ENCODE results near the gene ACSM2B. TPM values are rescaled to one million over a fixed set of nuclear protein-coding genes. Genes with fewer than 3 reads are reported as not detected.
"Not testable (repeated sequence)": the region's sequence is repeated elsewhere in the genome, so short reads cannot be mapped to it uniquely, and the experiment has no call there.

The ACSM2B gene
- under 1 TPM in 1 of 4 donors, not detected in 3; 0.21 TPM for total RNA-seq

GRCh38 chr16:20576145-20576544 lies at the start of gene ACSM2B:
Gene ACSM2B (minus strand): TSS chr16:20576367. CDS start chr16:20564845, 11,522 bp downstream.
- not testable (repeated sequence) for DNase-seq (ENCODE audit: low spot score in 2 of 2); H3K9me3 ChIP-seq; H3K4me1 ChIP-seq; H3K27ac ChIP-seq; H3K36me3 ChIP-seq; H3K4me3 ChIP-seq; H3K27me3 ChIP-seq
- 60% methylated on average over 2 of the region's 2 CpGs; no CpG with 5 or more reads in 1 of the 2 donors for WGBS, 2 donors

GRCh38 chr16:20624882-20625807 lies 49.0 kb upstream of the ACSM2B start:
- H3K4me3 ChIP-seq = no peak overlapping the region
- WGBS, 2 donors = 85 to 86% methylated on average over 18 of the region's 18 CpGs
- no peak for TF ChIP-seq EP300 (IDR thresholded peaks at IDR 0.05)
- TF ChIP-seq CTCF (IDR thresholded peaks at IDR 0.05) = no peak
- no peak for TF ChIP-seq POLR2A (IDR thresholded peaks at IDR 0.05)

GRCh38 chr16:20624205-20624604 lies 48.0 kb upstream of the ACSM2B start:
- H3K27me3 ChIP-seq = no peaks in the 10 kb centered on the region
- WGBS, 2 donors = 88 to 90% methylated on average over 1 of the region's 1 CpG

More at GRCh38 chr16:20624882-20625807, 49.0 kb upstream of the ACSM2B start:
- Histone ChIP-seq H3K27ac (no peak overlapping the region), H3K36me3 (no peaks in the 10 kb centered on the region), H3K9me3 (no peaks in the 10 kb centered on the region), H3K4me1 (no peaks in the 10 kb centered on the region), H3K27me3 (no peaks in the 10 kb centered on the region)
- DNase-seq (ENCODE audit: low spot score in 2 of 2) = no peak

GRCh38 chr16:20622498-20622870 lies 46.3 kb upstream of the ACSM2B start:
- no peaks in the 10 kb centered on the region for H3K9me3 ChIP-seq
- H3K36me3 ChIP-seq = no peaks in the 10 kb centered on the region
- no peaks in the 10 kb centered on the region for H3K27me3 ChIP-seq
- no peaks in the 10 kb centered on the region for H3K4me1 ChIP-seq
- TF ChIP-seq POLR2A (IDR thresholded peaks at IDR 0.05) (no peak), EP300 (IDR thresholded peaks at IDR 0.05) (no peak), CTCF (IDR thresholded peaks at IDR 0.05) (no peak)
- H3K4me3 ChIP-seq = no peak overlapping the region
- no peak overlapping the region for H3K27ac ChIP-seq
- no peak for DNase-seq (ENCODE audit: low spot score in 2 of 2)

More at GRCh38 chr16:20624205-20624604, 48.0 kb upstream of the ACSM2B start:
- TF ChIP-seq EP300 (IDR thresholded peaks at IDR 0.05) (no peak), CTCF (IDR thresholded peaks at IDR 0.05) (no peak), POLR2A (IDR thresholded peaks at IDR 0.05) (no peak)
- H3K4me3 ChIP-seq = no peak overlapping the region
- no peak for DNase-seq (ENCODE audit: low spot score in 2 of 2)
- no peaks in the 10 kb centered on the region for H3K9me3 ChIP-seq
- no peaks in the 10 kb centered on the region for H3K36me3 ChIP-seq
- H3K27ac ChIP-seq = no peak overlapping the region
- H3K4me1 ChIP-seq = no peaks in the 10 kb centered on the region

- WGBS, 2 donors = 80 to 82% methylated on average over 6 of the region's 6 CpGs
- H3K9me3 ChIP-seq = no peaks in the 10 kb centered on the region
- H3K27ac ChIP-seq = no peak overlapping the region
- no peak for DNase-seq (ENCODE audit: low spot score in 2 of 2)
- no peak overlapping the region for H3K4me3 ChIP-seq
- H3K27me3 ChIP-seq = no peaks in the 10 kb centered on the region
- no peak for TF ChIP-seq CTCF (IDR thresholded peaks at IDR 0.05)
- no peak for TF ChIP-seq EP300 (IDR thresholded peaks at IDR 0.05)
- no peaks in the 10 kb centered on the region for H3K4me1 ChIP-seq
- H3K36me3 ChIP-seq = no peaks in the 10 kb centered on the region
Observed at GRCh38 chr16:20621406-20621805, 45.2 kb upstream of the ACSM2B start.
